ENCODE measurements around the gene CERS5.

- TF ChIP-seq CTCF (conservative IDR thresholded peaks at IDR 0.05; ENCODE audit: low read length): no peak
- TF ChIP-seq EZH2phosphoT487 (IDR thresholded peaks at IDR 0.05; ENCODE audit: borderline replicate concordance, low read depth, low read length): no peak
Measured at GRCh38 chr12:50123203-50123602, 44.0 kb downstream of the CERS5 start.
